GM06990 (cell line): Measurements from ENCODE around the gene MAP3K20.

Experiments used
- DNase-seq: peaks from one replicate; pipeline ENCODE4 v3.0.0-alpha.2; 2011; ENCODE audit not compliant: insufficient read length; ENCODE audit errors: extremely low read depth
- H3K27me3 ChIP-seq: replicated peaks from 2 replicates; pipeline ENCODE4 v1.6.0; 2011; ENCODE audit warnings: low read length; ENCODE audit not compliant: control insufficient read depth, insufficient read depth
- H3K36me3 ChIP-seq: 2 replicates; pipeline ENCODE4 v1.5.1; 2011; ENCODE audit warnings: low read length; ENCODE audit not compliant: control insufficient read depth, insufficient read depth
- H3K4me3 ChIP-seq: replicated peaks from 2 replicates; pipeline ENCODE4 v1.5.1; 2011; ENCODE audit warnings: low read depth, mild to moderate bottlenecking, control low read depth, low read length
- CTCF ChIP-seq: IDR thresholded peaks from 2 replicates; pipeline ENCODE4 v1.5.1; 2011; ENCODE audit warnings: low read length, control low read depth, mild to moderate bottlenecking, inconsistent platforms; ENCODE audit not compliant: insufficient read depth, poor library complexity, severe bottlenecking

The MAP3K20 gene

GRCh38 chr2:173076581-173077345 is 1.1 kb downstream of the MAP3K20 start:
- Histone ChIP-seq H3K27me3 (no peaks in the 10 kb centered on the region), H3K4me3 (peak overlapping the region; percentile 84), H3K36me3 (no peaks in the 10 kb centered on the region)
- DNase-seq = no peak
- TF ChIP-seq CTCF = no peak

DNA sequence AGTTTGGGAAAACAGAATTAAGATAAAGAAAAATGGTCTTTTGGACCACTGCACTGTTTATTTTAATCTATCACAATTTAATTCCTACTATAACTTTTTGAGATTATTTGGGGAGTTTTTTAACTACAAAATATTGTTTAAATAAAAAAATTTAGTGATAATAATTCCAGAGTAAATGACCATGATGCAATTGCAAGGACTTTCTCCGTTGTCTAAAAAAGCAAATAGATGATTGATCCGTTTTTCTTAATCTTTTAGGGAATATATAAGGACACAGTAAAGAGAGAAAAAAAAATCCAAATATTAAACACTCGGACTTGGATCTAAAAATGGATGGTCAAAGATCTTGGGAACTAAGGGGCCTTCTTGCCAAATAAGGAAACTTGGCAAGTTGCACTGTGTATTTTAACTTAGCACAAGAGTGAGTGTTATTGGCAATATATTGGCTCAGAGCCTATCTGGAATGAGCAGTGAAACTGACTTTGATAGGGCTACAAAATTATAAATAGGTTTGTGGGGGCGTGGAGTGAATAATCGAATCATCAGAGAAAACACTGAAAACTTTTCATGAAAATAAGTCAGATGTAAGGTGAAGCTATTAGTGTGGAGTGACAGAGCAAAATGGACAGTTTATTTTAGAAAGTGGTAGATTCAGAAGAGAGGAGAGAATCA is 2.0 kb downstream of the MAP3K20 start:
- Histone ChIP-seq H3K4me3 (no peak overlapping the region), H3K27me3 (no peaks in the 10 kb centered on the region), H3K36me3 (no peaks in the 10 kb centered on the region; the same call in 1 of the 2 replicates)
- TF ChIP-seq CTCF = no peak
- DNase-seq = no peak

- H3K4me3 ChIP-seq = no peak overlapping the region
- no peak for DNase-seq
- H3K36me3 ChIP-seq = no peaks in the 10 kb centered on the region; the same call in 1 of the 2 replicates
- H3K27me3 ChIP-seq = no peaks in the 10 kb centered on the region
- TF ChIP-seq CTCF = no peak
Observed at GRCh38 chr2:173079141-173079540, 3.5 kb downstream of the MAP3K20 start.

DNA sequence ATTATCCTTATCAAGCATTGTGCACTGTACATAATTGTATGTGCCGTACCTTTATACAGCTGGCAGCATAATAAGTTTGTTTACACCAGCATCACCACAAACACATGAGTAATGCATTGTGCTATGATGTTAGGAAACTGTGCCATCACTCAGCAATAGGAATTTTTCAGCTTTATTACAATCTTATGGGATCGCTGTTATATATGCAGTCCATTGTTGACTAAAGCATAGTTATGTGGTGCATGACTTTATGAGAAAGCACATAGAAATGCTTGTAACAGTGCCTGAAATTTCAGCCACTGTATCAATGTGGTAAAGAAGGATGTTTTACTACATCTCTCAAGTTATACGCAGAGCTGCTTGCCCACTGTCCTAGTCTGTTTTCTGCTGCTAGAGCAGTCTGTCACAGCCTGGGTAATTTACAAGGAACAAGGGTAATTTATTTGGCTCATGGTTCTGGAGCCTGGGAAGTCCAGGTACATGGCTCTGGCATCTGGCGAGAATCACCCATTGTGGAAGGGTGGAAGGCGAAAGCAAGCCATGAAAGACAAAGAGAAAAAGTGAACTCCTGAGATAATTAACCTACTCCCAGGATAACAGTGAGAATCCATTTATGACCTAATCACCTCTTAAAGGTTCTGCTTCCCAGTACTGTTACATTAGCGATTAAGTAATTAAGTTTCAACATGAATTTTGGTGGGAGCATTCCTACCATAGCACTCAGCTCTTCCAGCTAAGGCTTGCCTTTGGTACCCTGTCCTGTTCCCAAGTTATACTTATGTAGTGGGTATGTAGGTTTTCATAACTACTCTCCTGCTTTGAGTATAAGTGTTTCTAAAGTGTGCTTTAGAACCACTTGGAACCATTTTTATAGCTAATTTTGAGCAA is 4.6 kb downstream of the MAP3K20 start:
- TF ChIP-seq CTCF = no peak
- Histone ChIP-seq H3K36me3 (no peaks in the 10 kb centered on the region; the same call in 1 of the 2 replicates), H3K4me3 (no peak overlapping the region), H3K27me3 (no peaks in the 10 kb centered on the region)
- DNase-seq = no peak

DNA sequence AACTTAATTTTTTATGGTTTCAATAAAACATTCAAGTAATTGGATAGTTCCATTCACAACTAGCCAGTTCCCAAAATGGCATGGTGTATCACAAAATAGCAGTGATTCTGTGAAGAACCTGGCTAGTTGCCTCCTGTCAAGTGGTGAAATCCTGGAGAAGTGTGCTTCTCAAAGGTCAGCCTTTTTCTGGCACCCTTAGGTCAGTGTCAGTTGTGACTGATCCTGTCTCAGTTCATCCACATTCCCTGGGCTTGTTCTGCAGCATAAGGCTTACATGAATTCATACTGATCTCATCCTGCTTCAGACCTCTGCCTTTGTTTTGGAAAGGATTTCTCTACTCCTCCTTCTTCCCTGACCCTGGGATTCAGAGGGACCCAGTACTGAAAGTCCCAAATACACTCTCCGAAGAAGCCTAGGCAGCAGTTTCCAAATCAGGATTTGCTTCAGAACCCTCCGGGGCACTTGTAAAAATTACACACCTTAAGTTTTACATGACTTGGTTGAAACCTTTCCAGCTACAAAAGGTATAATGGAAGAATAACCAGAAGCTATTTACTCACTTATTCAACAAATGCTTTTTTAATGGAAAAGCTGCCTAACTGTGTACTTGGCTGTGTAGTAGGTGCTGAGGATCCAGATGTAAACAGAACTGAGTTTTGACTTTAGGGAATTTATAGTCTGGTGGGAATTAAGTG is 11.0 kb downstream of the MAP3K20 start:
- no peak overlapping the region for H3K4me3 ChIP-seq
- no peaks in the 10 kb centered on the region; the same call in 1 of the 2 replicates for H3K36me3 ChIP-seq
- no peak for DNase-seq
- no peaks in the 10 kb centered on the region for H3K27me3 ChIP-seq
- TF ChIP-seq CTCF = no peak
